Central memory CD4-positive, alpha-beta T cell (primary cell): ENCODE results near the gene PPP6R3.
"Not testable (repeated sequence)": the region's sequence is repeated elsewhere in the genome, so short reads cannot be mapped to it uniquely, and the experiment has no call there.

Experiments used
- DNase-seq: peaks from one replicate; pipeline ENCODE4 v3.0.0; 2022

PPP6R3 gene

GRCh38 chr11:68459886-68460740 is 439 bp upstream of the PPP6R3 start:
- DNase-seq: peak; percentile 95

GRCh38 chr11:68461575-68461917 is 994 bp downstream of the PPP6R3 start:
- DNase-seq: no peak

GRCh38 chr11:68463714-68464113 is 3.2 kb downstream of the PPP6R3 start:
- no peak for DNase-seq

- DNase-seq: no peak
These were observed 6.8 kb downstream of the PPP6R3 start for GRCh38 chr11:68467201-68467834.

- DNase-seq: peak; percentile 13
These were observed 7.8 kb downstream of the PPP6R3 start for GRCh38 chr11:68468217-68468828.

- DNase-seq: no peak
These were observed 8.6 kb downstream of the PPP6R3 start for GRCh38 chr11:68469122-68469521.

- DNase-seq: no peak
These were observed 9.1 kb downstream of the PPP6R3 start for GRCh38 chr11:68469642-68470041.

GRCh38 chr11:68470304-68470811 is 9.8 kb downstream of the PPP6R3 start:
- DNase-seq: no peak

GRCh38 chr11:68471360-68472340 is 11.1 kb downstream of the PPP6R3 start:
- peak; percentile 61 for DNase-seq

- DNase-seq: no peak
These were observed 12.2 kb downstream of the PPP6R3 start for GRCh38 chr11:68472778-68473177.

GRCh38 chr11:68473693-68474092 is 13.1 kb downstream of the PPP6R3 start:
- no peak for DNase-seq

- not testable (repeated sequence) for DNase-seq
These were observed 15.1 kb downstream of the PPP6R3 start for GRCh38 chr11:68475626-68476025.

GRCh38 chr11:68479390-68479789 is 18.8 kb downstream of the PPP6R3 start:
- no peak for DNase-seq

- no peak for DNase-seq
These were observed 19.6 kb downstream of the PPP6R3 start for GRCh38 chr11:68480193-68480592.

GRCh38 chr11:68480852-68481510 is 20.4 kb downstream of the PPP6R3 start:
- no peak for DNase-seq

- DNase-seq: no peak
These were observed 21.2 kb downstream of the PPP6R3 start for GRCh38 chr11:68481579-68482240.

GRCh38 chr11:68488623-68489022 is 28.1 kb downstream of the PPP6R3 start:
- no peak for DNase-seq

GRCh38 chr11:68495220-68495729 is 34.7 kb downstream of the PPP6R3 start:
- DNase-seq: no peak

- no peak for DNase-seq
These were observed 35.3 kb downstream of the PPP6R3 start for GRCh38 chr11:68495872-68496271.

- no peak for DNase-seq
These were observed 37.2 kb downstream of the PPP6R3 start for GRCh38 chr11:68497761-68498160.

- no peak for DNase-seq
These were observed 37.8 kb downstream of the PPP6R3 start for GRCh38 chr11:68498321-68498720.
